DOHH2 (cell line): Measurements from ENCODE around the gene LGALS7.

Source experiments
- CTCF ChIP-seq: fragments of 200-600 bp; sonication (generic); IDR thresholded peaks from one replicate; pipeline ENCODE4 v1.5.1; 2014; ENCODE audit warnings: antibody characterized with exemption, mild to moderate bottlenecking, low read depth, low read length; ENCODE audit not compliant: poor library complexity, severe bottlenecking
- EZH2phosphoT487 ChIP-seq: fragments of 200-600 bp; sonication (generic); IDR thresholded peaks from 2 replicates; pipeline ENCODE4 v1.6.1; 2017; ENCODE audit warnings: borderline replicate concordance, mild to moderate bottlenecking, antibody characterized with exemption, low read length, moderate library complexity, mixed read lengths

GRCh38 chr19:38743394-38744297 lies 29.7 kb downstream of the LGALS7 start:
- no peak for TF ChIP-seq CTCF
- TF ChIP-seq EZH2phosphoT487: no peak
